ENCODE results near the gene THSD1.
"Not testable (repeated sequence)": the region's sequence is repeated elsewhere in the genome, so short reads cannot be mapped to it uniquely, and the experiment has no call there.

Gene THSD1

GRCh38 chr13:52337828-52338455 is 68.0 kb downstream of the THSD1 start:
- H3K4me1 Mint-ChIP-seq; H3K9me3 Mint-ChIP-seq; ATAC-seq (replicated peaks; ENCODE audit: extremely low read depth, poor library complexity, severe bottlenecking); H3K36me3 Mint-ChIP-seq (ENCODE audit: insufficient read depth); H3K4me3 Mint-ChIP-seq; DNase-seq (ENCODE audit: low spot score in 2 of 2); H3K27ac Mint-ChIP-seq (ENCODE audit: low read depth): not testable (repeated sequence)
- peaks cover 10% of the 10 kb centered on the region for H3K27me3 Mint-ChIP-seq

- H3K9me3 Mint-ChIP-seq; H3K4me3 Mint-ChIP-seq; H3K27ac Mint-ChIP-seq (ENCODE audit: low read depth); DNase-seq (ENCODE audit: low spot score in 2 of 2); ATAC-seq (replicated peaks; ENCODE audit: extremely low read depth, poor library complexity, severe bottlenecking); H3K36me3 Mint-ChIP-seq (ENCODE audit: insufficient read depth); H3K27me3 Mint-ChIP-seq; H3K4me1 Mint-ChIP-seq: not testable (repeated sequence)
These were observed 71.9 kb downstream of the THSD1 start for GRCh38 chr13:52334107-52334506.

- not testable (repeated sequence) for DNase-seq (ENCODE audit: low spot score in 2 of 2); H3K27ac Mint-ChIP-seq (ENCODE audit: low read depth); H3K36me3 Mint-ChIP-seq (ENCODE audit: insufficient read depth)
These were observed 74.1 kb downstream of the THSD1 start for GRCh38 chr13:52331844-52332243.

More at GRCh38 chr13:52331844-52332243, 74.1 kb downstream of the THSD1 start:
- not testable (repeated sequence) for H3K4me1 Mint-ChIP-seq; ATAC-seq (replicated peaks; ENCODE audit: extremely low read depth, poor library complexity, severe bottlenecking); H3K4me3 Mint-ChIP-seq; H3K9me3 Mint-ChIP-seq; H3K27me3 Mint-ChIP-seq

Data from central memory CD8-positive, alpha-beta T cell (primary cell).